Calu3 (cell line): ENCODE results near the gene ASPRV1. TPM values are rescaled to one million over a fixed set of nuclear protein-coding genes. Genes with fewer than 3 reads are reported as not detected.

Source experiments
- BruUV-seq: library from RNA; stranded (reverse); fragments of 400-500 nt; replicated peaks from 2 replicates; lab custom pipeline; 2021; lab: Mats Ljungman, UMichigan
- CTCF ChIA-PET: fragments of 300-600 bp; sonication (Branson Sonifier 250); formaldehyde crosslinking; loops from one replicate; lab custom pipeline; 2022; ENCODE audit warnings: antibody characterized with exemption; lab: Charles Lee
- DNase-seq: peaks from one replicate; pipeline ENCODE4 v3.0.0; 2022
- H3K27ac Mint-ChIP-seq: one replicate; pipeline ENCODE4 v1.8.0; 2022; ENCODE audit warnings: mixed read lengths; ENCODE audit not compliant: unreplicated experiment
- H3K27me3 Mint-ChIP-seq: one replicate; pipeline ENCODE4 v1.8.0; 2022; ENCODE audit warnings: mixed read lengths; ENCODE audit not compliant: unreplicated experiment
- H3K36me3 Mint-ChIP-seq: one replicate; pipeline ENCODE4 v1.8.0; 2022; ENCODE audit warnings: mild to moderate bottlenecking, moderate library complexity, mixed read lengths; ENCODE audit not compliant: insufficient read depth, unreplicated experiment
- H3K4me1 Mint-ChIP-seq: one replicate; pipeline ENCODE4 v1.8.0; 2022; ENCODE audit warnings: mild to moderate bottlenecking, low read depth, mixed read lengths; ENCODE audit not compliant: unreplicated experiment
- H3K4me3 Mint-ChIP-seq: one replicate; pipeline ENCODE4 v1.8.0; 2022; ENCODE audit warnings: mild to moderate bottlenecking, low read depth, moderate library complexity, mixed read lengths; ENCODE audit not compliant: unreplicated experiment
- H3K9me3 Mint-ChIP-seq: one replicate; pipeline ENCODE4 v1.8.0; 2022; ENCODE audit warnings: low read depth, mixed read lengths; ENCODE audit not compliant: unreplicated experiment
- intact Hi-C: fragments of 100-400 bp; cut with micrococcal nuclease; formaldehyde crosslinking; loops from one replicate; pipeline ENCODE4 v1.10.0; 2022; ENCODE audit not compliant: unreplicated experiment
- total RNA-seq: library from RNA; stranded (reverse); gene quantifications from 2 replicates; pipeline ENCODE4 v1.2.3, GENCODE V29; 2022
- TF ChIP-seq, protein P1 (sequence below): fragments of 200-600 bp; IDR thresholded peaks from one replicate; pipeline ENCODE4 v1.8.0; 2022; ENCODE audit warnings: antibody characterized with exemption; ENCODE audit not compliant: unreplicated experiment

The ASPRV1 gene
- total RNA-seq, 1 experiment from 2014 or later = 0.17 TPM

DNA sequence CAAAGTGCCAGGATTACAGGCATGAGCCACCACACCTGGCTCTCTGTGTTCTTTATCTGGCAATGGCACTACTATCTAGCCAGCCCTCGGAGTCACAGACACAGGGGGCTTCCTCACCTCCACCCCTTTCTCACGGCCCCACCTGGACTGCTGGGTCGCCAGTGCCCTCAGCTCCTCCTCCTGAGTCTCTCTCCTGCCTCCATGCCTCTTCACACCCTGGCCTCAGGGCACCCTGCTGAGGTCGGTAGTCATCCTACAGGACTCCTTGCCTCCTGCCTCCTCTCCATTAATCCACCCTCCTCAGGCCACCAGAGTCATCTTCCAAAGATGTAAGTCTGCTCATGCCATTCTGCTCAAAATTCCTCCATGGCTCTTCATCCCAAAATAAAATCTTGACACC is 8.6 kb upstream of the ASPRV1 start:
- H3K4me3 Mint-ChIP-seq = no peak overlapping the region
- H3K36me3 Mint-ChIP-seq = no peaks in the 10 kb centered on the region
- H3K9me3 Mint-ChIP-seq = no peaks in the 10 kb centered on the region
- no peak for DNase-seq
- no TSS peak for BruUV-seq
- TF ChIP-seq, protein P1, sequence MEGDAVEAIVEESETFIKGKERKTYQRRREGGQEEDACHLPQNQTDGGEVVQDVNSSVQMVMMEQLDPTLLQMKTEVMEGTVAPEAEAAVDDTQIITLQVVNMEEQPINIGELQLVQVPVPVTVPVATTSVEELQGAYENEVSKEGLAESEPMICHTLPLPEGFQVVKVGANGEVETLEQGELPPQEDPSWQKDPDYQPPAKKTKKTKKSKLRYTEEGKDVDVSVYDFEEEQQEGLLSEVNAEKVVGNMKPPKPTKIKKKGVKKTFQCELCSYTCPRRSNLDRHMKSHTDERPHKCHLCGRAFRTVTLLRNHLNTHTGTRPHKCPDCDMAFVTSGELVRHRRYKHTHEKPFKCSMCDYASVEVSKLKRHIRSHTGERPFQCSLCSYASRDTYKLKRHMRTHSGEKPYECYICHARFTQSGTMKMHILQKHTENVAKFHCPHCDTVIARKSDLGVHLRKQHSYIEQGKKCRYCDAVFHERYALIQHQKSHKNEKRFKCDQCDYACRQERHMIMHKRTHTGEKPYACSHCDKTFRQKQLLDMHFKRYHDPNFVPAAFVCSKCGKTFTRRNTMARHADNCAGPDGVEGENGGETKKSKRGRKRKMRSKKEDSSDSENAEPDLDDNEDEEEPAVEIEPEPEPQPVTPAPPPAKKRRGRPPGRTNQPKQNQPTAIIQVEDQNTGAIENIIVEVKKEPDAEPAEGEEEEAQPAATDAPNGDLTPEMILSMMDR = no peak
- H3K27ac Mint-ChIP-seq = no peak overlapping the region
- CTCF ChIA-PET = no interaction called here
- H3K27me3 Mint-ChIP-seq = peaks cover 19% of the 10 kb centered on the region
- peaks cover 1% of the 10 kb centered on the region for H3K4me1 Mint-ChIP-seq
- intact Hi-C loops = no loop called here

GRCh38 chr2:69969126-69969983 is 7.9 kb upstream of the ASPRV1 start:
- H3K27me3 Mint-ChIP-seq = peaks cover 19% of the 10 kb centered on the region
- TF ChIP-seq, protein P1 = no peak

GRCh38 chr2:69968609-69969008 is 7.2 kb upstream of the ASPRV1 start:
- intact Hi-C loops = no loop called here
- H3K27ac Mint-ChIP-seq = no peak overlapping the region
- peaks cover 15% of the 10 kb centered on the region for H3K4me1 Mint-ChIP-seq
- no peak for DNase-seq
- BruUV-seq = no TSS peak
- peaks cover 19% of the 10 kb centered on the region for H3K27me3 Mint-ChIP-seq
- H3K9me3 Mint-ChIP-seq = no peaks in the 10 kb centered on the region
- CTCF ChIA-PET = no interaction called here
- no peaks in the 10 kb centered on the region for H3K36me3 Mint-ChIP-seq
- H3K4me3 Mint-ChIP-seq = no peak overlapping the region
- TF ChIP-seq, protein P1 = no peak

More at GRCh38 chr2:69969126-69969983, 7.9 kb upstream of the ASPRV1 start:
- Mint-ChIP-seq H3K27ac (no peak overlapping the region), H3K4me3 (no peak overlapping the region), H3K36me3 (no peaks in the 10 kb centered on the region), H3K4me1 (peaks cover 8% of the 10 kb centered on the region), H3K9me3 (no peaks in the 10 kb centered on the region)
- no peak for DNase-seq
- BruUV-seq = no TSS peak
- intact Hi-C loops = no loop called here
- CTCF ChIA-PET = no interaction called here

DNA sequence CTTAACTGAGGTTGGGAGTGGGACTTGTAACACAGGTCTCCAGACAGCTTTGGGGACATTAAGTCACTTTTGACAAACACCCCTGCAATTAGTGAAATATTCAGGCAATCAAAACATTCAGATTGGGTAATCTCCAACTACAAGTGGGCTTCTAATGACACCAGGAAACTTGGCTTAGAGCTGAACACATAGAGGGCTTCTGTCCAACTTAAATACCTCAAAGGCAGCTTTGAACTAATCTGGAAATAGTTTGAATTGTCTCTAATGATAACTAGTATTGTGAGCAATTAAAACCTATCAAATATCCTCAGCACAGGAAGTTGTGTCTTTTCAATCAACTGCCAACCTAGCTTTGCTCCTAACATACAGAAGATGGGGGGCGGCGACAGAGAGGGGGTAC is 5.1 kb upstream of the ASPRV1 start:
- H3K9me3 Mint-ChIP-seq = no peaks in the 10 kb centered on the region
- TF ChIP-seq, protein P1 = no peak
- no peak for DNase-seq
- intact Hi-C loops = no loop called here
- BruUV-seq = no TSS peak
- H3K36me3 Mint-ChIP-seq = no peaks in the 10 kb centered on the region
- H3K27me3 Mint-ChIP-seq = peaks cover 19% of the 10 kb centered on the region
- CTCF ChIA-PET = no interaction called here
- no peak overlapping the region for H3K27ac Mint-ChIP-seq
- H3K4me3 Mint-ChIP-seq = no peak overlapping the region
- H3K4me1 Mint-ChIP-seq = peaks cover 17% of the 10 kb centered on the region
